GM12873 (cell line): ENCODE data around the gene UBAP1.

Experiments
- TF ChIP-seq, protein P1 (sequence below): IDR thresholded peaks from 2 replicates; pipeline ENCODE4 v1.5.1; 2012; ENCODE audit warnings: low read depth, mild to moderate bottlenecking, moderate library complexity, low read length, control low read depth; ENCODE audit not compliant: insufficient read depth; ENCODE audit errors: missing control alignments

The UBAP1 gene

DNA sequence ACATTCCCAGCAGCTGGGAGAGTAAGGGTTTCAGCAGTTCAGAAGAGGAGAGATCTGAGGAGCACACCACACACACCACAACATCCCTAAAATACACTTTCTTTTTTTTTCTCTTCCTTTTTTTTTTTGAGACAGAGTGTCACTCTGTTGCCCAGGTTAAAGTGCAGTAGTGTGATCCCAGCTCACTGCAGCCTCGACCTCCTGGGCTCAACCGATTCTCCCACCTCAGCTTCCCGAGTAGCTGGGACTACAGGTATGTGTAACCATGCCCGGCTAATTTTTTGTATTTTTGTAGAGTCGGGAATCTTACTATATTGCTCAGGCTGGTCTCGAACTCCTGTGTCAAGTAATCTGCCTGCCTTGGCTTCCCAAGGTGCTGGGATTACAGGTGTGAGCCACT lies 9.7 kb upstream of the UBAP1 start:
- TF ChIP-seq, protein P1, sequence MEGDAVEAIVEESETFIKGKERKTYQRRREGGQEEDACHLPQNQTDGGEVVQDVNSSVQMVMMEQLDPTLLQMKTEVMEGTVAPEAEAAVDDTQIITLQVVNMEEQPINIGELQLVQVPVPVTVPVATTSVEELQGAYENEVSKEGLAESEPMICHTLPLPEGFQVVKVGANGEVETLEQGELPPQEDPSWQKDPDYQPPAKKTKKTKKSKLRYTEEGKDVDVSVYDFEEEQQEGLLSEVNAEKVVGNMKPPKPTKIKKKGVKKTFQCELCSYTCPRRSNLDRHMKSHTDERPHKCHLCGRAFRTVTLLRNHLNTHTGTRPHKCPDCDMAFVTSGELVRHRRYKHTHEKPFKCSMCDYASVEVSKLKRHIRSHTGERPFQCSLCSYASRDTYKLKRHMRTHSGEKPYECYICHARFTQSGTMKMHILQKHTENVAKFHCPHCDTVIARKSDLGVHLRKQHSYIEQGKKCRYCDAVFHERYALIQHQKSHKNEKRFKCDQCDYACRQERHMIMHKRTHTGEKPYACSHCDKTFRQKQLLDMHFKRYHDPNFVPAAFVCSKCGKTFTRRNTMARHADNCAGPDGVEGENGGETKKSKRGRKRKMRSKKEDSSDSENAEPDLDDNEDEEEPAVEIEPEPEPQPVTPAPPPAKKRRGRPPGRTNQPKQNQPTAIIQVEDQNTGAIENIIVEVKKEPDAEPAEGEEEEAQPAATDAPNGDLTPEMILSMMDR = no peak

DNA sequence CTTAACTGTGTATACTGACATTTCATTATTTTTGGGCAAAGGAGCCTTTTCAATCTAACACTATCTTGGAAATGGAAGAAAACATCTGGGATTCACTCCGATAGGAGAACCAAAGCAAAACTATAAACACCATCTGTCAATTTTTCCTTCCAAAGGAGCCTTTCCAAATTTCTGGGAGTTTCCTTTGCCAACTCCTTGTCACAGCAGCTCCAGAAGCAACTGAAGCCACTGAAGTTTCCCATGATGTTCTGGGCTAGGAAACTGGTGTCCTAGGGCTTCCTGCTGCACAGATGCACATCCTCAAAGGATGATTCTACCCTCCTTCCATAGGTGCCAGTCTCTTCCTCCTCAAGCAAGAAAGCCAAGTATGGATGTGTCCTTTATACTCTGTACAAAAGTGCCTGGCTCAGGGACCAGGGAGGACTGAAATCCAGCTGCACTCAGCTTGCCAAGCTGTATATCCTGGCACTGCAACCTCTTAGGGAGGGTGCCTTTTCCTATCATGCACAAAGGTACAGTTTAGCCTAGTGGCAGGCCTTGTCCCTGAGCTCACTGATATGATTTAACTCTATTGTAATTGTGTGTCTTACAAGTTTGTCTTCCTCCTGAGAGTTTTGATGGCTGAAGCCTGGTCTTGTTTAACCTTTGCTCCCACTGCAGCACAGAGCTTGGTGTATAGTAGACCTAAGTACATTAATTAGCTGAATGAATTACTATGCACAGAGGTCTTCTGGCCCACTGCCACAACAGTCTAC lies 8.4 kb upstream of the UBAP1 start:
- TF ChIP-seq, protein P1 = no peak

DNA sequence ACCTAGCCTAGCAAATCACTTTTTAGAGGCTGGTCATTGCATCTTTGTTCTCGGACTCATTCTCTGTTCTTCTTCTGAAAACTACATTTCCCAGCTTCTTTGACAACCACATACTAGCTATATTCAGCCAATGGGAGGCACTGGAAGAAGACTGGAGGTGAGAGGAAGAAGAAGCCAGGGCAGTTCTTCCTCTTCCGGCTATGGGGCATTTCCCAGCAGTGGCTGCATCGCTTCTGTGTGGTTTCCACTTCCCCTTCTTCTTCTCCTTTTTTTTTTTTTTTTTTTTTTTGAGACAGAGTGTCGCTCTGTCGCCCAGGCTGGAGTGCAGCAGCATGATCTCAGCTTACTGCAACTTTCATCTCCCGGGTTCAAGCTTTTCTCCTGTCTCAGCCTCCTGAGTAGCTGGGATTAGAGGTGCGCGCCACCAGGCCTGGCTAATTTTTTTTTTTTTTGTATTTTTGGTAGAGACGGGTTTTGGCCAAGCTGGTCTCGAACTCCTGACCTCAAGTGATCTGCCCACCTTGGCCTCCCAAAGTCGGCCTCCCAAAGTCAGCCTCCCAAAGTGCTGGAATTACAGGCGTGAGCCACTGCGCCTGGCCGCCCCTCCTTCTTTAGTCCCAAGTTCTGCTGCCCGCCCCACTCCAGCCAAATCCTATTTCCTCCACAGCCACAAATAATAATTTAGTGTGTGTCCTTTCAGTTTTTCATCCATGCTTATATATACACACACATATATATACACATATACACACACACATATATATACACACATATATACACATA lies 6.9 kb upstream of the UBAP1 start:
- TF ChIP-seq, protein P1 = no peak

DNA sequence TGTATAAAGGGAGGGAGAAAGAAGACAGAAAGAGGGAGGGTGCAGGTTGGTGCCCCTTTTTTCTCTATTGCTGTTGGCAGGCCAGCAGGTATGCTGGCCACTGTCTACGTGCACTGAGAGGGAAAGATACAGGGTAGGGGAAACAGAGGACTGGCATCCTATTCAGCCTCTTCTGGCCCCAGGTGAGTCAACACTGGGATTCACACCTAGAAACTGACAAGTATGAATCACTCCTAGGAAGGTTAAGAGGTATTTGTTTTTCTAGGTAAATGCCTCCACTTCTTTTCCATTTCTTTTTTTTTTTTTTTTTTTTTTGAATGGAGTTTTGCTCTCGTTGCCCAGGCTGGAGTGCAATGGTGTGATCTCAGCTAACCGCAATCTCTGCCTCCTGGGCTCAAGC lies 2.8 kb upstream of the UBAP1 start:
- TF ChIP-seq, protein P1 = no peak

DNA sequence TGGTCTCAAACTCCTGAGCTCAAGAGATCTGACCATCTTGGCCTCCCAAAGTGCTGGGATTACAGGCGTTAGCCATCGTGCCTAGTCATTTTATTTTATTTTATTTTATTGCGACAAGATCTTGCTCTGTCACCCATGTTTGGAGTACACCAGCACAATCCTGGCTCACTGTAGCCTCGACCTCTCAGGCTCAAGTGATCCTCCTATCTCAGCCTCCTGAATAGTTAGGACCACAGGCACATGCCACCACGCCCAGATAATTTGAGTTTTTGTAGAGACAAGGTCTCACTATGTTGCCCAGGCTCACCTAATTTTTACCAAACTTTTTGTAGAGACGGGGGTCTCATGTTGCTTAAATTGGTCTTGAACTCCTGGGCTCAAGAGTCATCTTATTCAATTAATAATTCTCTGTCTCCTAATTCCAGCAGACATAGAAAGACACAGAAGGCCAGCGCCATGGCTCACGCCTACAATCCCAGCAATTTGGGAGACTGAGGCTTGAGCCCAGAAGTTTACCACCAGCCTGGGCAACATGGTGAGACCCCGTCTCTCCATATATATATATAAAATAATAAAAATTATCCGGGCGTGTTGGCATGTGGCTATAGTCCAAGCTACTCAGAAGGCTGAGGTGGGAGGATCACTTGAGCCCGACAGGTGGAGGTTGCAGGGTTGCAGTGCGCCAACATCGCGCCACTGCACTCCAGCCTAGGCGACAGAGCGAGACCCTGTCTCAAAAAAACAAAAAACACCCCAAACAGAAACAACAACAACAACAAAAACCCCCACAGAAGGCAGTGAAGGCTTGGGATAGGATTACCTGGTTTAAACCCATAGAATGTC lies 1.0 kb upstream of the UBAP1 start:
- TF ChIP-seq, protein P1 = no peak

DNA sequence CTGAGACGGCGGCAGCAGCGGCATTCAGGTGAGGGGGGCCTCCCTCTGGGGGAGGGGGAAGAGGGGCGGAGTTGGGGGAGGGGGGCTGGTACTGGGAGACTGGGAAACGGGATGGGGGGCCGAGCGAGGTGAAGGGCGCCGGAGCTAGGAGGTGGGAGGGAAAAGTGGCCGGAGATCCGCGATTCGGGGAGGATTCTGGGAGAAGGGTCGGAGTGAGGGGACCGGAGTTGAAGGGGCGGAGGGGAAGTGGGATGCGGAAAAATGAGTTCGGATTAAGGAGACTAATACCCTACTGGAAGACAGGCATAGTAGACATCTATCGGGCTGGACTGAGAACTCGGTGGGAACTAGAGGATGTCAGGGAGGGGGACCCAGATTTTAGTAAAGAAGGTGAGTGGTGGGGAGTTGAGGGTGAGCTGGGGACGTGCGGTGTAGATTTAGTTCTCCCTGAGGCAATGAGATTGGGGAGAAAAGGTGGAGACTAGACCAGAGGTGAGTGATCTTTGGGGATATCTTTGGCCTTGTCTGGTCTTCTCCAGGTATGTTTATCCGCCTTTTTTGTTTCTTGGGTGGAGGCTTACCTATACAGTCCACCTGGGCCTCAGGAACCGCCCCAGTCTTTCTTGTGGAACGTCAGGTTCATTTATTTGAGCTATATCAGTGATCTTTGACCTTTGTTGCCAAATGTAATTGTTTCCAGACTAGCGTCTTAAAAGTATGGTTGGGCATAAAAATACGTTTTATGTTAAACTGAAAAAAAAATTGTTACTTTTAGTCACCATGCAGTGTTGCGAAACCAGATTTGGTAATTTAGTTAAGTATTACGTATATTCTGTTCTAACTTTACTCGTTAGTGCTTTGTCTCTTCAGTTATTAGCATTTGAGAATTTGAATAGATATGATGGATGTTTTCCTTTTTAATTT lies 632 bp downstream of the UBAP1 start:
- TF ChIP-seq, protein P1 = no peak
